A673 (cell line): Measurements from ENCODE around the gene ZNF77. TPM values are rescaled to one million over a fixed set of nuclear protein-coding genes. Genes with fewer than 3 reads are reported as not detected.

ENCODE experiments used
- BruUV-seq: library from RNA; stranded (reverse); fragments of 400-500 nt; replicated peaks from 2 replicates; lab custom pipeline; 2021; lab: Mats Ljungman, UMichigan
- CTCF ChIA-PET: fragments of 300-600 bp; sonication (Branson Sonifier 250); formaldehyde crosslinking; loops from one replicate; lab custom pipeline; 2022; ENCODE audit warnings: antibody characterized with exemption; lab: Charles Lee
- POLR2A ChIA-PET: fragments of 300-600 bp; sonication (Branson Sonifier 250); formaldehyde crosslinking; loops from one replicate; lab custom pipeline; 2022; ENCODE audit warnings: antibody characterized with exemption; ENCODE audit not compliant: low non-redundant PET; lab: Charles Lee
- DNase-seq: peaks from one replicate; pipeline ENCODE4 v3.0.0-alpha.2; 2015; ENCODE audit warnings: low spot score
- H3K27ac ChIP-seq: fragments of 200-600 bp; sonication (generic); 2 replicates; pipeline ENCODE4 v1.5.1; 2016; ENCODE audit warnings: mixed run types, low read depth, mild to moderate bottlenecking, mixed read lengths, antibody characterized with exemption, low read length; ENCODE audit not compliant: poor library complexity, severe bottlenecking
- H3K27me3 ChIP-seq: fragments of 200-600 bp; sonication (generic); replicated peaks from 2 replicates; pipeline ENCODE4 v1.6.1; 2017; ENCODE audit warnings: mixed run types, low read depth, mild to moderate bottlenecking, mixed read lengths, antibody characterized with exemption, low read length; ENCODE audit not compliant: insufficient read depth, poor library complexity
- H3K36me3 ChIP-seq: fragments of 200-600 bp; sonication (generic); 2 replicates; pipeline ENCODE4 v1.6.1; 2016; ENCODE audit warnings: mixed run types, mild to moderate bottlenecking, mixed read lengths, antibody characterized with exemption, low read length; ENCODE audit not compliant: insufficient read depth, poor library complexity, severe bottlenecking
- H3K4me1 ChIP-seq: fragments of 200-600 bp; sonication (generic); 2 replicates; pipeline ENCODE4 v1.6.1; 2017; ENCODE audit warnings: mixed run types, mild to moderate bottlenecking, mixed read lengths, antibody characterized with exemption, low read length; ENCODE audit not compliant: insufficient read depth, poor library complexity, severe bottlenecking
- H3K4me3 ChIP-seq: fragments of 200-600 bp; sonication (generic); 2 replicates; pipeline ENCODE4 v1.5.1; 2016; ENCODE audit warnings: low read depth, mixed run types, mild to moderate bottlenecking, mixed read lengths, low read length; ENCODE audit not compliant: poor library complexity, severe bottlenecking
- H3K9me3 ChIP-seq: fragments of 200-600 bp; sonication (generic); 2 replicates; pipeline ENCODE4 v1.6.1; 2016; ENCODE audit warnings: mixed run types, low read depth, mild to moderate bottlenecking, mixed read lengths, antibody characterized with exemption, low read length; ENCODE audit not compliant: poor library complexity, severe bottlenecking
- EZH2 ChIP-seq: fragments of 200-600 bp; sonication (generic); IDR thresholded peaks from 2 replicates; pipeline ENCODE4 v1.6.1; 2017; ENCODE audit warnings: borderline replicate concordance, low read depth, mild to moderate bottlenecking, mixed read lengths, antibody characterized with exemption, low read length; ENCODE audit not compliant: poor library complexity, severe bottlenecking
- intact Hi-C: fragments of 100-400 bp; cut with micrococcal nuclease; formaldehyde crosslinking; loops from one replicate; pipeline ENCODE4 v1.10.0; 2022; ENCODE audit not compliant: unreplicated experiment
- total RNA-seq: library from RNA; stranded (reverse); gene quantifications from 2 replicates; pipeline ENCODE4 v1.2.3, GENCODE V29; 2021
- TF ChIP-seq, protein P1 (sequence below): fragments of 300-800, 200-600 bp; sonication (generic); conservative IDR thresholded peaks from 2 replicates; pipeline ENCODE4 v1.5.1; 2017; ENCODE audit warnings: low read depth, mild to moderate bottlenecking, antibody characterized with exemption, low read length, moderate library complexity, mixed read lengths

Gene ZNF77
- total RNA-seq, 1 experiment from 2014 or later = 6.4 TPM

DNA sequence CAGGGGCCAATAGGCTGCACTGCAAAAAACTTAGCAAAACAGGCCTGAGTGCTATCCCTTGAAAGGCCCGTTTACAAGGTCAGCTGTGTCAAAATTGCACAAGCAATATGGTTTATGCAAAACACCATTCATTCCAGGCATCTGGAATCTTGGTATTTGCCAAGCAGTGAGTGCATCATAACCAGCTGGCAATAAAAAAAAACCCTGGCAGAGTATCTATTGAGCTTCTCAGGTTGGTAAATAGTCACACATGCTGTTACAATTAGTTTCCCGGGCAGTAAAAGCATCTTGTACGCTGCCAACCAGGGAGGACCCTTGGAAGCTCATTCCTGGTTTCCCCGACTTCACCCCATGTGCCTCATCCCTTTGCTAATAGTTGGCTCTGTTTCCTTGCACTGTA lies 21.3 kb downstream of the ZNF77 start:
- BruUV-seq = no TSS peak
- POLR2A ChIA-PET = interaction anchor here (0.7 kb wide), 1 partner anchor 352 kb away, joined by 3 read pairs; no protein-coding TSS in a partner anchor
- Histone ChIP-seq H3K36me3 (peaks cover 4% of the 10 kb centered on the region), H3K27me3 (no peaks in the 10 kb centered on the region), H3K4me3 (no peak overlapping the region), H3K4me1 (no peaks in the 10 kb centered on the region), H3K9me3 (peaks cover 6% of the 10 kb centered on the region), H3K27ac (no peak overlapping the region)
- CTCF ChIA-PET = no interaction called here
- intact Hi-C loops = no loop called here
- DNase-seq = no peak
- TF ChIP-seq, protein P1, sequence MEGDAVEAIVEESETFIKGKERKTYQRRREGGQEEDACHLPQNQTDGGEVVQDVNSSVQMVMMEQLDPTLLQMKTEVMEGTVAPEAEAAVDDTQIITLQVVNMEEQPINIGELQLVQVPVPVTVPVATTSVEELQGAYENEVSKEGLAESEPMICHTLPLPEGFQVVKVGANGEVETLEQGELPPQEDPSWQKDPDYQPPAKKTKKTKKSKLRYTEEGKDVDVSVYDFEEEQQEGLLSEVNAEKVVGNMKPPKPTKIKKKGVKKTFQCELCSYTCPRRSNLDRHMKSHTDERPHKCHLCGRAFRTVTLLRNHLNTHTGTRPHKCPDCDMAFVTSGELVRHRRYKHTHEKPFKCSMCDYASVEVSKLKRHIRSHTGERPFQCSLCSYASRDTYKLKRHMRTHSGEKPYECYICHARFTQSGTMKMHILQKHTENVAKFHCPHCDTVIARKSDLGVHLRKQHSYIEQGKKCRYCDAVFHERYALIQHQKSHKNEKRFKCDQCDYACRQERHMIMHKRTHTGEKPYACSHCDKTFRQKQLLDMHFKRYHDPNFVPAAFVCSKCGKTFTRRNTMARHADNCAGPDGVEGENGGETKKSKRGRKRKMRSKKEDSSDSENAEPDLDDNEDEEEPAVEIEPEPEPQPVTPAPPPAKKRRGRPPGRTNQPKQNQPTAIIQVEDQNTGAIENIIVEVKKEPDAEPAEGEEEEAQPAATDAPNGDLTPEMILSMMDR = no peak
- TF ChIP-seq EZH2 = no peak

DNA sequence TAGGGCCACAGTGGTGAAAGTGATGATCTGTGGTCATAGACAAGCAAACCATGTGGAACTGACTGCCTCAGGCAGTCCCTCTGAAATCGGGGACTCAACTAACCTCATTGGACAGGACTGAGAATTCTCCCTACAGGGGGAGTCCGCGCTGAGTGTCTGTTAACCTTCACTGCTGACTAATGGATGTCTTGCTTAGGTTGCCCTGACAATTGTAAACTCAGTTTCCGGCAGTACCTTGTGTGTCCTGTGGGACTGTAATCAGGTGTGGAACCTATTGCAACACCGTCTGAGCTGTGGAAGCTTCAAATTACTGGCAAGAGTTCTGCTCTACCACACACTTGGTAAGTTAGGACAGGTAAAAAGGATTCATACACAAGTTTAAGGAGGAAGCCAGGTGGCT lies 21.8 kb downstream of the ZNF77 start:
- Histone ChIP-seq H3K27ac (no peak overlapping the region), H3K4me1 (no peaks in the 10 kb centered on the region), H3K4me3 (no peak overlapping the region), H3K9me3 (peaks cover 10% of the 10 kb centered on the region), H3K27me3 (no peaks in the 10 kb centered on the region), H3K36me3 (peaks cover 8% of the 10 kb centered on the region)
- POLR2A ChIA-PET = no interaction called here
- no TSS peak for BruUV-seq
- CTCF ChIA-PET = interaction anchor here (0.6 kb wide), 1 partner anchor 28 kb away, joined by 3 read pairs; no protein-coding TSS in a partner anchor
- intact Hi-C loops = no loop called here
- TF ChIP-seq, protein P1 = no peak
- TF ChIP-seq EZH2 = no peak
- DNase-seq = no peak

DNA sequence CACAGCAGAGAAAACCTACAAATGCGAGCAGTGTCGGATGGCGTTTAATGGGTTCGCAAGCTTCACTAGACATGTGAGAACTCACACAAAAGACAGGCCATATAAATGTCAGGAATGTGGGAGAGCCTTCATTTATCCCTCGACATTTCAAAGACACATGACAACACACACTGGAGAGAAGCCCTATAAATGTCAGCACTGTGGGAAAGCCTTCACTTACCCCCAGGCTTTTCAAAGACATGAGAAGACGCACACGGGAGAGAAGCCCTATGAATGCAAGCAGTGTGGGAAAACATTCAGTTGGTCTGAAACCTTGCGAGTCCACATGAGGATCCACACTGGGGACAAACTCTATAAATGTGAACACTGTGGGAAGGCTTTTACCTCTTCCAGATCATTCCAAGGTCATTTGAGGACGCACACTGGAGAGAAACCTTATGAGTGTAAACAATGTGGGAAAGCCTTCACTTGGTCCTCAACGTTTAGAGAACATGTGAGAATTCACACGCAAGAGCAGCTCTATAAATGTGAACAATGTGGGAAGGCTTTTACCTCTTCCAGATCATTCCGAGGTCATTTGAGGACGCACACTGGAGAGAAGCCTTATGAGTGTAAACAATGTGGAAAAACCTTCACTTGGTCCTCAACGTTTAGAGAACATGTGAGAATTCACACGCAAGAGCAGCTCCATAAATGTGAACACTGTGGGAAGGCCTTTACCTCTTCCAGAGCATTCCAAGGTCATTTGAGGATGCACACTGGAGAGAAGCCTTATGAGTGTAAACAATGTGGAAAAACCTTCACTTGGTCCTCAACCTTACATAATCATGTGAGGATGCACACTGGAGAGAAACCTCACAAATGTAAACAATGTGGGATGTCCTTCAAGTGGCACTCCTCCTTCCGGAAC lies 27.2 kb downstream of the ZNF77 start:
- no peak overlapping the region for H3K4me3 ChIP-seq
- no TSS peak for BruUV-seq

More for the DNA sequence above, 27.2 kb downstream of the ZNF77 start:
- ChIA-PET CTCF (interaction anchor here (0.5 kb wide), 1 partner anchor 28 kb away, joined by 15 read pairs; no protein-coding TSS in a partner anchor), POLR2A (no interaction called here)
- Histone ChIP-seq H3K27me3 (no peaks in the 10 kb centered on the region), H3K9me3 (peaks cover 53% of the 10 kb centered on the region), H3K36me3 (peaks cover 36% of the 10 kb centered on the region), H3K4me1 (no peaks in the 10 kb centered on the region), H3K27ac (no peak overlapping the region)
- intact Hi-C loops = no loop called here
- no peak for TF ChIP-seq EZH2
- TF ChIP-seq, protein P1 = no peak
- DNase-seq = no peak
